LNCAP (cell line): Measurements from ENCODE around the gene JAM3.

Experiments used
- TF ChIP-seq, protein P1 (sequence below): fragments of 450-650 bp; IDR thresholded peaks from 2 replicates; pipeline ENCODE4 v1.5.1; 2017; ENCODE audit warnings: mild to moderate bottlenecking

Gene JAM3

DNA sequence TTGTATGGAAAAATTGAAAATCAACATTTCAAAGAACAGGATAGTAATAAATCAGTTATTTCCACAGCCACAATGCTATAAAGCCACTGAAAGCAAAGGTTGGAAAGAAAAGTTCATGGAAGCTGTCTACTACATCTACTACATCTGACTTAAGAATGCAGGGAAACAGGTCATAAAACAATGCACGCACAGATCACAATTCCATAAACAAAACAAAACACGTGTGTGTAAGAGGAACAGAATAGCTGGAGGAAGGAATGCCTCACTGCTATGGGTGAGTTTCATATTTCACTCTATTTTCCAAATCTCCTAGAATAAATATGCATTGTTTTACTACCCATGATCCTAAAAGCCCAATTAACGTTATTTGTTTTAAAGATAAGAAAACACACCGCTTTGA is 88.6 kb downstream of the JAM3 start:
- TF ChIP-seq, protein P1, sequence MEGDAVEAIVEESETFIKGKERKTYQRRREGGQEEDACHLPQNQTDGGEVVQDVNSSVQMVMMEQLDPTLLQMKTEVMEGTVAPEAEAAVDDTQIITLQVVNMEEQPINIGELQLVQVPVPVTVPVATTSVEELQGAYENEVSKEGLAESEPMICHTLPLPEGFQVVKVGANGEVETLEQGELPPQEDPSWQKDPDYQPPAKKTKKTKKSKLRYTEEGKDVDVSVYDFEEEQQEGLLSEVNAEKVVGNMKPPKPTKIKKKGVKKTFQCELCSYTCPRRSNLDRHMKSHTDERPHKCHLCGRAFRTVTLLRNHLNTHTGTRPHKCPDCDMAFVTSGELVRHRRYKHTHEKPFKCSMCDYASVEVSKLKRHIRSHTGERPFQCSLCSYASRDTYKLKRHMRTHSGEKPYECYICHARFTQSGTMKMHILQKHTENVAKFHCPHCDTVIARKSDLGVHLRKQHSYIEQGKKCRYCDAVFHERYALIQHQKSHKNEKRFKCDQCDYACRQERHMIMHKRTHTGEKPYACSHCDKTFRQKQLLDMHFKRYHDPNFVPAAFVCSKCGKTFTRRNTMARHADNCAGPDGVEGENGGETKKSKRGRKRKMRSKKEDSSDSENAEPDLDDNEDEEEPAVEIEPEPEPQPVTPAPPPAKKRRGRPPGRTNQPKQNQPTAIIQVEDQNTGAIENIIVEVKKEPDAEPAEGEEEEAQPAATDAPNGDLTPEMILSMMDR: no peak

DNA sequence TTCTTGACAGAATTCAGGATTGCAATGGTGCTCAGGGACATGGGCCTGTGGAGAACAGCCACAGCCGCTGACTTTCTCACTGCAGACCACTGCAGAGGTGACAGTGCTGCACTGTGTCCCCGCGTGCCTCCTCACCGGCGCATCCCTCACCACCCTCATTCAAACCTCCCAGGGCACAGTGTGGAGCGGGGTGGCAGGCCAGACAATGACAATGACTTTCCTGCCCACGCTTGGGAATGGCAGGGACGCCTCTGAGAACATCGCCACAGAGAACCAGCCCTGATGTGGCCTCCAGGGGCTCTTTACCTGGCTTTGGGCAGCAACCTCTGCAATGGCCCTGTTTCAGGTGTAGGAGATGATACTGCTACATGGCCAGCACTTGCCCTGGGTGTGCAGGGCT is 89.2 kb downstream of the JAM3 start:
- TF ChIP-seq, protein P1: no peak

DNA sequence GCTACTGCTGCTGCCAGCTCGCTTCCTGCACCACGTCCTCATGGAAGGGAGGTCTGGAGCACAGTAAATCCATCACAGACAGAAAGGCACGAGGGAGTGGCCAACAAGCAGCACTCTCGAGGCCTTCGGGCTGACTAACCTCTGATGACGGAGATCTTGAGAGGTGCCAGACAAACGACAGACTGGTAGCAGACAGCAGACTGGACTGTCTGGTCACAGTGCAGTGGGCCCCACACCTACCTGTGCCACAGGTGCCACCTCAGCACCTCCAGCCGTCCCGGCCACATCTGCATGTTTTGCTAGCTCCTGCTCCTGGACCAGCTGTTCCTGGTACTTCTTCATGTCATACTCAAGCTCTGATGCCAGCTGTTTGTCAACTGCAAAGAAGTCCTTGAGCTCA is 90.8 kb downstream of the JAM3 start:
- TF ChIP-seq, protein P1: no peak

DNA sequence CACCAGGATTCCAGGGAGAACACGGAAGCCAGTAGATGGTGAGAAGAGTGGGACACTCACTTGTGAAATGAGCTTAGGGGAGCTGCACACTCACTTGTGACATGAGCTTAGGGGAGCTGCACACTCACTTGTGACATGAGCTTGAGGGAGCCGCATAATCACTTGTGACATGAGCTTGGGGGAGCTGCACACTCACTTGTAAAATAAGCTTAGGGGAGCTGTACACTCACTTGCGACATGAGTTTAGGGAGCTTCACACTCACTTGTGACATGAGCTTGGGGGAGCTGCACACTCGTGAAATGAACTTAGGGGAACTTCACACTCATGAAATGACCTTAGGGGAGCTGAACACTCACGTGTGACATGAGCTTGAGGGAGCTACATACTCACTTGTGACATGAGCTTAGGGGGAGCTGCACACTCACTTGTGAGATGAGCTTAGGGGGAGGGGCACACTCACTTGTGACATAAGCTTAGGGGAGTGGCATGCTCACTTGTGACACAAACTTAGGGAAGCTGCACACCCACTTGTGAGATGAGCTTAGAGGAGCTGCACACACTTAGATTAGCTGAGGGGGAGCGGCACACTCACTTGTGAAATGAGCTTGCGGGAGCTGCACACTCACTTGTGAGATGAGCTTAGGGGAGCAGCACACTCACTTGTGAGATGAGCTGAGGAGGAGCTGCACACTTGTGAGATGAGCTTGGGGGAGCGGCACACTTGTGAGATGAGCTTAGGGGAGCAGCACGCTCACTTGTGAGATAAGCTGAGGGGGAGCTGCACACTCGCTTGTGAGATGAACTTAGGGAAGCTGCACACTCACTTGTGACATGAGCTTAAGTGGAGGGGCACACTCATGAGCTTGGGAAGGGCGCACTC is 95.9 kb downstream of the JAM3 start:
- TF ChIP-seq, protein P1: no peak

DNA sequence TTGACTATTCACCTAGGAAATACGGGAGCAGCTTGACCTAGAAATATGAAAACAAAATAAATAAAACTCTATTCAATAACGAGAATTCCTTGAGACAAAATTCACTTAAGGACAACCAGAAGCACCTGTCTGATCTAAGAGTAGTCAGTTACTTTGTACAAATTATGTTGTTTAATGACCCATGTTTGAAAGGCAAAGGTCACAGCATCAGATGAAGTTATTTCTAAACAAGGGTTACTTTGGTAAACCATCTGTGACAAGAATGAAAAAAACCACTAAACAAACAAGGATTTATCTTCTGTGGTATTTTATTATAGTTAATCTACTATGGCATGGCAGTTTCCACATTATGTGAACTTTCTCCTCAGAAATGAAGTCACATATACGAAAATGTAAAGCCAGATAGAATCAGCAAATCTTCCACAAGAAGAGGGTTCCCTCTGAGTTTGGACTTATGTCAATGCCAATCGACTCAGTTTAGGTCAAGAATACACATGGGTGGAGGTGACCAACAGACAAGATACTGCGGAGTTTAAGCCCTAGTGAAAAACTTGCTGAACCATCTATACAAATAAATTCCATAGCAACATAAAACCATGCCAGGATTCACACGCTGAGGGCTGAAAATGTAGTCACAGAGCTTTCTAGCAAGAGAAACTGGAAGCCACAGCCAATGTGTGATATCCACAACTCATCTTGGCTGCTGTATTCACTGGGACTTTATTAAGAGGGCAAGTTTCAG is 101.5 kb downstream of the JAM3 start:
- TF ChIP-seq, protein P1: no peak

DNA sequence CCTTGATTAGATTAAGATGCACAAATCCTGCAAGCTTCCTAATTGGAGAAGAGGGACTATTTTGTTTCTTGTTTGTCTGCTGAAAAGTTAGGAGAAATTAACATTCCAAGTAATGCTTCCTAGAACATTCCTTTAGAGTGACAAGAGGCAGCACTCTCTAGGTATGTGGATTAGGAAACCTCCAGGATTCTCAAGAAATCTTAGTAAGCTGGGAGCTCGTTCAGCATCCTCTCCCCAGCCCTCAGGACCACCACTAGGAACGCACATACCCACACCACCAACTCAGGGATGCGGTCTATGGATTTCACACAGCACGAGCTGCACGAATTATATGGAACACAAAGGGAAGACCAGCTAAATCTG is 102.0 kb downstream of the JAM3 start:
- TF ChIP-seq, protein P1: no peak

DNA sequence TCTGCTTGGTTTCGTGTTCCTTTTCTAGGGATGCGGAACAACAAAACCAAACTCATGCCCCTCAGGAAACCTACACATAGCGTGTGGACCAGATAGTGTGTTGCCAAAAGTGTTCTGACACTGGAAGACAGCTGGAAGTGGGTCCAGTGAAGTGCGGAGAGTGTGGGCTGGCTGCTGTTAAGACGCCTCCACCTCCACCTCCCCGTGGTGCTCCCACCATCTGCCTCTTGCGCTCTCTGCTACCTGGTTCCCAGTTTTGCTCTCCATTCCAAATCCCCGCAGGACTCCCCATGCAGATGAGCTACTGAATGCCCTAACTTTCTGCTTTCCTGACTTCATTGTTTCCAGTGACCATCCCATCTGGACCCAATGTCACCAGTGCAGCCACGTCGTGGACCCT is 103.1 kb downstream of the JAM3 start:
- TF ChIP-seq, protein P1: no peak
